Cardiac muscle cell (in vitro differentiated cells and primary cell): Measurements from ENCODE around the gene RB1. TPM values are rescaled to one million over a fixed set of nuclear protein-coding genes. Genes with fewer than 3 reads are reported as not detected.

ENCODE experiments used
- DNase-seq, 2 donors: peaks; one replicate each; pipeline versions ENCODE4 v3.0.0 to v3.0.0-alpha.2; 2010 to 2017; ENCODE audit warnings: low read depth in 1 of 2, low spot score in 1 of 2
- H3K27ac ChIP-seq: fragments of 200-600 bp; sonication (generic); 2 replicates; pipeline ENCODE4 v1.5.1; 2016
- H3K27me3 ChIP-seq: fragments of 200-600 bp; sonication (generic); 2 replicates; pipeline ENCODE4 v1.6.0; 2016; ENCODE audit warnings: control low read depth
- H3K36me3 ChIP-seq: fragments of 200-600 bp; sonication (generic); 2 replicates; pipeline ENCODE4 v1.5.1; 2016; ENCODE audit warnings: control low read depth
- H3K4me1 ChIP-seq: fragments of 200-600 bp; sonication (generic); 2 replicates; pipeline ENCODE4 v1.8.1; 2017; ENCODE audit warnings: low read depth, mild to moderate bottlenecking, mixed run types
- H3K4me3 ChIP-seq: fragments of 200-600 bp; sonication (generic); 2 replicates; pipeline ENCODE4 v1.5.1; 2016; ENCODE audit warnings: mild to moderate bottlenecking
- H3K9me3 ChIP-seq: fragments of 200-600 bp; sonication (generic); 2 replicates; pipeline ENCODE4 v1.5.1; 2017; ENCODE audit warnings: low read depth, mild to moderate bottlenecking, control low read depth
- CTCF ChIP-seq: IDR thresholded peaks from 2 replicates; pipeline ENCODE4 v1.5.1; 2012; ENCODE audit warnings: low read depth, mild to moderate bottlenecking, low read length
- polyA plus RNA-seq: library from polyadenylated mRNA; unstranded; fragments of >200 nt; fragmentation: Nextera tagmentation; extraction: Ambion mirVana; gene quantifications from 2 replicates; pipeline ENCODE4 v1.2.1, GENCODE V29; 2016
- total RNA-seq: library from RNA; depleted of rRNA; stranded (reverse); fragments of >200 nt; gene quantifications from 2 replicates; pipeline ENCODE4 v1.2.3, GENCODE V29; 2016

Gene RB1
- total and polyA plus RNA-seq, 2 experiments from 2014 or later = 23.0 to 23.6 TPM

- Histone ChIP-seq H3K27me3 (no peaks in the 10 kb centered on the region), H3K27ac (no peak overlapping the region), H3K4me3 (no peak overlapping the region), H3K36me3 (no peaks in the 10 kb centered on the region), H3K4me1 (no peaks in the 10 kb centered on the region), H3K9me3 (no peaks in the 10 kb centered on the region)
- TF ChIP-seq CTCF = no peak
- DNase-seq = no peak
Measured at GRCh38 chr13:48401480-48401879, 97.9 kb downstream of the RB1 start.

- TF ChIP-seq CTCF = no peak
- H3K9me3 ChIP-seq = no peaks in the 10 kb centered on the region
- H3K27ac ChIP-seq = no peak overlapping the region
- no peaks in the 10 kb centered on the region for H3K4me1 ChIP-seq
- H3K4me3 ChIP-seq = no peak overlapping the region
- H3K27me3 ChIP-seq = no peaks in the 10 kb centered on the region
- DNase-seq = no peak
- no peaks in the 10 kb centered on the region for H3K36me3 ChIP-seq
Measured at GRCh38 chr13:48402325-48402932, 98.9 kb downstream of the RB1 start.

- peak in 1 of 2 donors; percentile 67 for DNase-seq
- H3K4me1 ChIP-seq = no peaks in the 10 kb centered on the region
- no peaks in the 10 kb centered on the region for H3K27me3 ChIP-seq
- TF ChIP-seq CTCF = no peak
- H3K9me3 ChIP-seq = no peaks in the 10 kb centered on the region
- no peak overlapping the region for H3K27ac ChIP-seq
- H3K4me3 ChIP-seq = no peak overlapping the region
- no peaks in the 10 kb centered on the region for H3K36me3 ChIP-seq
Measured at GRCh38 chr13:48403151-48403631, 99.6 kb downstream of the RB1 start.

- no peak for DNase-seq
- H3K9me3 ChIP-seq = no peaks in the 10 kb centered on the region
Measured at GRCh38 chr13:48403913-48404312, 100.4 kb downstream of the RB1 start.

GRCh38 chr13:48404952-48405351 is 101.4 kb downstream of the RB1 start:
- Histone ChIP-seq H3K27me3 (no peaks in the 10 kb centered on the region), H3K4me3 (no peak overlapping the region), H3K4me1 (no peaks in the 10 kb centered on the region), H3K9me3 (no peaks in the 10 kb centered on the region), H3K27ac (no peak overlapping the region), H3K36me3 (no peaks in the 10 kb centered on the region)
- no peak for TF ChIP-seq CTCF
- DNase-seq = no peak

More at GRCh38 chr13:48403913-48404312, 100.4 kb downstream of the RB1 start:
- TF ChIP-seq CTCF = no peak
- no peak overlapping the region for H3K4me3 ChIP-seq
- no peak overlapping the region for H3K27ac ChIP-seq
- no peaks in the 10 kb centered on the region for H3K36me3 ChIP-seq
- no peaks in the 10 kb centered on the region for H3K27me3 ChIP-seq
- no peaks in the 10 kb centered on the region for H3K4me1 ChIP-seq
